Adipocyte (in vitro differentiated cells): ENCODE measurements around the gene BRICD5.
"Not testable (repeated sequence)": the region's sequence is repeated elsewhere in the genome, so short reads cannot be mapped to it uniquely, and the experiment has no call there.

Experiments
- DNase-seq: peaks from one replicate; pipeline ENCODE4 v3.0.0-alpha.2; 2015; ENCODE audit warnings: low read depth
- H3K27me3 ChIP-seq: replicated peaks from 2 replicates; pipeline ENCODE4 v1.7.0; 2013; ENCODE audit warnings: mild to moderate bottlenecking, low read length, moderate library complexity; ENCODE audit not compliant: control insufficient read depth, insufficient read depth
- H3K36me3 ChIP-seq: 2 replicates; pipeline ENCODE4 v1.7.0; 2013; ENCODE audit warnings: low read length, mild to moderate bottlenecking, moderate library complexity; ENCODE audit not compliant: control insufficient read depth, insufficient read depth, severe bottlenecking
- H3K4me1 ChIP-seq: 2 replicates; pipeline ENCODE4 v1.7.0; 2013; ENCODE audit warnings: mild to moderate bottlenecking, low read length, moderate library complexity; ENCODE audit not compliant: control insufficient read depth, insufficient read depth
- H3K4me3 ChIP-seq: 2 replicates; pipeline ENCODE4 v1.7.0; 2013; ENCODE audit warnings: mild to moderate bottlenecking, low read length, moderate library complexity
- H3K9ac ChIP-seq: 2 replicates; pipeline ENCODE4 v1.7.0; 2013; ENCODE audit warnings: mild to moderate bottlenecking, low read length, moderate library complexity
- H3K9me3 ChIP-seq: 2 replicates; pipeline ENCODE4 v1.7.0; 2013; ENCODE audit warnings: mild to moderate bottlenecking, low read length, moderate library complexity; ENCODE audit not compliant: control insufficient read depth

The BRICD5 gene

DNA sequence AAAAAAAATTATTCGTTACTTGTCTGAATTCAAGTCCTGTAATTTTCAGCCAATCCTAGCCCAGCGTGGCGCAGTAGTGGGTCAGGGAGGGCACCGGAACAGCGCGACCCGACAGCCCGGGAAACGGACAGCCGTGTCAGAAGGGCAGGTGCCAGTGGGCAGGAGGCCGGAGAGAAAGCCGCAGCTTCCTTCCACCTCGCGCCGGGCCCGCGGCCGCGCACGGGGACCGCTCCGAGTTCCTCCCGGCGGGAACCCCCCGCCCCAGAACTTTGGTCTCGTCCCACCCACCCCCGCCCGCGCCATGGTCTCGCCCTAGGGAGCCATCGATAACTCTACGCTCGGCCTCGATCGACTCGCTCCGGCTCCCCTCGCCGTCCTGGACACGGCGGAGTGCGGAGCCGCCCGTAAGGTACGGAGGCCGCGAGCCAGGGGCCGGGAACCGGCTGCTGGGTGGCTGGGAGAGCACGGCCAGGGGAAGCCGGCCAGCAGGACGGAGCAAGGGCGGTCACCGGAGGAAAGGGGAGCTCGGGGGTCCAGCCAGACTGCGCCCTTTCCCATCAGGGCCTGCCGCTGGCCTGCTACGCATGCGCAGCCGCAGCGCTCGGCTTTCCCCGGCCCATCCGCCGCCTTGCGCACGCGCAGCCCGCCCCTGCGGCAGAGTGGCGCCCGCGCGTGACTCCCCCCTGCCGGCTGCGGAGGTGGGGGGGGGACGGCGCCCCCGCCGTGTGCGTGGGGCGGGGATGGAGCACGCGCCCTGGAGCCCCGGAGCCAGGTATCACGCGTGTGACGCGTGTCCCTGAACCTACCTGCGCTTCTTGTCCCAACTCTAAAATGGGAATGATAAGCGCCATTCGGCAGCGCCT, 5.3 kb downstream of the BRICD5 start, which contains the start of gene MLST8:
TSS of gene MLST8 (plus strand) at position 351 of the 863 bp plus-strand sequence. CDS start 632 bp downstream, outside the sequence.
- DNase-seq: peak; percentile 94
- H3K36me3 ChIP-seq: peaks cover 26% of the 10 kb centered on the region
- peaks cover 17% of the 10 kb centered on the region for H3K4me1 ChIP-seq
- H3K9ac ChIP-seq: peak within 1 kb of the TSS; percentile 99
- peak within 1 kb of the TSS; percentile 91 for H3K4me3 ChIP-seq
- peaks cover 5% of the 10 kb centered on the region for H3K9me3 ChIP-seq
- no peaks in the 10 kb centered on the region for H3K27me3 ChIP-seq

- peaks cover 17% of the 10 kb centered on the region for H3K4me1 ChIP-seq
- H3K9me3 ChIP-seq: peaks cover 9% of the 10 kb centered on the region
- H3K9ac ChIP-seq: peak overlapping the region; percentile 99
- H3K36me3 ChIP-seq: peaks cover 25% of the 10 kb centered on the region
- H3K27me3 ChIP-seq: peaks cover 5% of the 10 kb centered on the region
- DNase-seq: no peak
- H3K4me3 ChIP-seq: peak overlapping the region; percentile 91
Measured at GRCh38 chr16:2204416-2205103, 6.1 kb downstream of the BRICD5 start.

- H3K27me3 ChIP-seq: peaks cover 18% of the 10 kb centered on the region
- H3K4me1 ChIP-seq: peaks cover 17% of the 10 kb centered on the region
- not testable (repeated sequence) for DNase-seq, H3K9me3 ChIP-seq, H3K4me3 ChIP-seq, H3K9ac ChIP-seq
- H3K36me3 ChIP-seq: peaks cover 12% of the 10 kb centered on the region
Measured at GRCh38 chr16:2203119-2203688, 7.5 kb downstream of the BRICD5 start.

- Histone ChIP-seq H3K4me1 (peaks cover 4% of the 10 kb centered on the region), H3K9ac (no peak overlapping the region), H3K9me3 (peaks cover 9% of the 10 kb centered on the region), H3K36me3 (no peaks in the 10 kb centered on the region), H3K27me3 (peaks cover 30% of the 10 kb centered on the region), H3K4me3 (no peak overlapping the region)
- DNase-seq: no peak
Measured at GRCh38 chr16:2200313-2200712, 10.3 kb downstream of the BRICD5 start.

GRCh38 chr16:2199621-2200139, 11.0 kb downstream of the BRICD5 start:
- Histone ChIP-seq H3K27me3 (peaks cover 36% of the 10 kb centered on the region), H3K9me3 (peaks cover 9% of the 10 kb centered on the region), H3K4me3 (no peak overlapping the region), H3K9ac (no peak overlapping the region), H3K36me3 (no peaks in the 10 kb centered on the region), H3K4me1 (peaks cover 2% of the 10 kb centered on the region)
- DNase-seq: no peak

GRCh38 chr16:2199095-2199494, 11.6 kb downstream of the BRICD5 start:
- H3K9ac ChIP-seq: no peak overlapping the region
- DNase-seq: no peak
- H3K4me3 ChIP-seq: no peak overlapping the region
- peaks cover 42% of the 10 kb centered on the region for H3K27me3 ChIP-seq
- H3K36me3 ChIP-seq: no peaks in the 10 kb centered on the region
- H3K4me1 ChIP-seq: no peaks in the 10 kb centered on the region
- peaks cover 9% of the 10 kb centered on the region for H3K9me3 ChIP-seq

DNA sequence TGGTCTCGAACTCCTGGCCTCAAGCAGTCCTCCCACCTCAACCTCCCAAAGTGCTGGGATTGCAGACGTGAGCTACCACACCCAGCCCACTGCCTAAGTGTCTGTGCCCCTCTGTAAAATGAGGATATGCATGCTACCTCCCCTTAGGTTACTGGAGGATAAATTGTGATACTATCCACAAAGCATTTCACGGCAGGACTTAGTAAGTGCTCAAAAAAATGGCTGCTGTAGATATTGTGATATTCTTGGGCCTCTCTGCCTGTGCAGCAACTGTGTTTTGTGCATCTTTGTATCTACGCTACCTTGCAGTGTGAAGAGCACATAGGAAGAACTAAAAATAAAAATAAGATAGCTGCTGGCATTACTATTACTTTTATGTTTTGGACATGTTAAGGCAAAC, 12.4 kb downstream of the BRICD5 start:
- Histone ChIP-seq H3K9me3 (peaks cover 9% of the 10 kb centered on the region), H3K4me1 (no peaks in the 10 kb centered on the region), H3K36me3 (no peaks in the 10 kb centered on the region), H3K27me3 (peaks cover 50% of the 10 kb centered on the region), H3K9ac (no peak overlapping the region), H3K4me3 (no peak overlapping the region)
- DNase-seq: no peak

GRCh38 chr16:2197765-2198164, 12.9 kb downstream of the BRICD5 start:
- Histone ChIP-seq H3K36me3 (no peaks in the 10 kb centered on the region), H3K27me3 (peaks cover 51% of the 10 kb centered on the region)
- DNase-seq: no peak

DNA sequence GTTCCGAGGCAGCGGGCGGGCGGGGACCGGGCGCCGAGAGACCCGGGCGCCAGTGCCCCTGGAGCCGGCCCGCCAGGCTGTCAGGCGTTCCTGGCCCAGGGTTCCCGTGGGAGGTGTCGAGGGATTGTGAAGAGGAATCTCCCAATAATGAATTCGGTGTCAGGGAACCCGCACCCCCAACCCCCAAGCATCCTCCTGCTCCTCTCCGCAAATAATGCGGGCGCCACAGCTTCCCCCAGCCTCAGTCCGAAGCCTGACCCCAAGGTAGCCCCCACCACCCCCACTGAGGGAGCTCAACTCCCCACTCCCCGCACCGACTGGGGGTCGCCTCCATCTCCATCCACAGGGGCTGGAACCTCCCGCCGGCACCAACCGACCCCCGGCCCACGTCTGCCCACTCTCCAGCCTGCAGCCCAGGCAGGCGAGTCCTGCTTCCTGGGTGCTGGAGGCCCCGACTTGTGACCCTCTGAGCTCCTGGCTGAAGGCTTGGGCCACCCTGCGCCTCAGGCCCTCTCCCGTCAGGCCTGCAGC, 13.6 kb downstream of the BRICD5 start:
- Histone ChIP-seq H3K36me3 (no peaks in the 10 kb centered on the region), H3K9ac (no peak overlapping the region), H3K9me3 (peaks cover 9% of the 10 kb centered on the region), H3K4me3 (no peak overlapping the region), H3K4me1 (no peaks in the 10 kb centered on the region), H3K27me3 (peaks cover 51% of the 10 kb centered on the region)
- no peak for DNase-seq

More at GRCh38 chr16:2197765-2198164, 12.9 kb downstream of the BRICD5 start:
- H3K4me3 ChIP-seq: no peak overlapping the region
- no peaks in the 10 kb centered on the region for H3K4me1 ChIP-seq
- H3K9ac ChIP-seq: no peak overlapping the region
- peaks cover 9% of the 10 kb centered on the region for H3K9me3 ChIP-seq

DNA sequence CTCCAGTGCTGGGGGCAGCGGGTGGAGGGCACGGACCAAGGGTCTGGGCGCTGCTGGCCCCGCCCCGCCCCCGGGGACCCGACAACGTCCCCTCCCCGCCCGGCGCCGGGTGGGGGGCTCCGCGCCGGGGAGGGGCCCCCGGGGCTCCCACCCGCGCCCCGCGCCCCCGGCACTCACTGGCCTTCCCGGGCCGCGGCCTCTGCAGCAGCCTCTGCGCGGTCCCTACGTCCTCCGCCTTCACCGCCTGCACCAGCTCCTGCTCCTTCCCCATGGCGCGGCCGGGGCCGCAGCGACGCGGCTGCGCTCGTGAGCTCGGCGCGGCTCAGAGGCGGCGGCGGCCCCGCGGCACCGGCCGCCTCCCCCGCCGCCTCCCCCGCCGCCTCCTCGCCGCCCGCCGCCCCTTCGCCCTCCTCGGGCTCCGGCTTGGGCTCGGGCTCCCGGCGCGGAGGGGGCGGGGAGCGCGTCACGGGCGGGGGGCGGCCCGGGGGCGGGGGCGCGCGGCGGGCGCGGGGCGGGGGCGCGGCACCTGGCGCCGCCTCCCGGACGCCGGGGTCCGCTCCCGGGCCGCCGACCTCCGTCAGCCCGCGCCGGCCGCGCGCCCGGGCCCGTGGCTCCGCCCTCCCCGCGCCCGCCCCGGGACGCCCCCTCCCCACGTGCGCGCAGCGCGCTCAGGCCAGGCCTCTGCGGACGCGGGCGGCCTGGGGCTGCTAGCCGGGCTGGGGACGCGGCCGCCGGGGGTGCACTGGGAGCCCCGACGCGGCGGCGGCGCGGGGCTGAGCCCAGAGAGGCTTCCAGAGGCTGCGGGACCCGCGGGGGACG, 14.3 kb downstream of the BRICD5 start, which contains the start of gene CASKIN1:
TSS of gene CASKIN1 (minus strand) at position 444 of the 819 bp plus-strand sequence. CDS start at position 271, 173 bp downstream.
- Histone ChIP-seq H3K4me3 (no peak within 1 kb of the TSS), H3K4me1 (no peaks in the 10 kb centered on the region), H3K9me3 (peaks cover 9% of the 10 kb centered on the region), H3K9ac (no peak within 1 kb of the TSS), H3K36me3 (no peaks in the 10 kb centered on the region), H3K27me3 (peaks cover 54% of the 10 kb centered on the region)
- peak; percentile 66 for DNase-seq
